Umbilical cord (tissue), 2 donors: ENCODE data around the gene LMX1A. TPM values are rescaled to one million over a fixed set of nuclear protein-coding genes. Genes with fewer than 3 reads are reported as not detected.

Experiments
- DNase-seq: peaks from one replicate; pipeline ENCODE4 v3.0.0-alpha.2; 2015; ENCODE audit warnings: low spot score
- total RNA-seq: library from RNA; depleted of rRNA; stranded (reverse); fragments of >200 nt; gene quantifications from one replicate; pipeline ENCODE4 v1.2.3, GENCODE V29; 2014; ENCODE audit warnings: low replicate concordance; ENCODE audit not compliant: insufficient read depth

The LMX1A gene
- total RNA-seq, 1 donor from 2014 or later, result 0.72 TPM

DNA sequence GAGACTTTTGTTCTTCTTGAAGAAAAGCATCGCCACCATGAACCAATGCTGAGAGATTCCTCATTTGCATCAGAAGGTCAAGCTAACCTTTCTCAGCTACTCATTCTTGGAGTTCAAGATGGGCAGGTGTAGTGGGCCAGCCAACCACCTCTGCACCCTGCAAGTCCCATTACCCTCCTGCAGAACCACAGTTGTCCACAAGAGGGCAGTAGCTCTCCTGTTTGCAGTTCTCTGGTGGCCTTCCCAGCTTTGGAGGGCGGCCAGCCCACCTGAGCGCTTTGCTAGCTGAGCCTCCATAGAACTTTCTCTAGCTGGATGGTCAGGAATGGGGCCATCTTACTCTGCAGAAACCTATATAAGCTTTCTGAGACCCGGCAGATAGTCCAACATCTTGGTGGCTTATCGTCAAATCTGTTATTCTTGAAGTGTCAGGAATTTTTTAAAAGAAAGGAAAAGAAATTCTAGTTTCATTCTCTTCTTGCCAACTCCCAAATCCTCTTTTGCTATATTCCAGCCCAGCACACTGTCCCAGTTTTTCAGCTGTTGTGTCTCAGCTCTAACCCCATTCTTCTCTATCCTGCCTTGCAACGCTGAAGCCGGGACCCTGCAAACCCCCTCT lies 11.0 kb upstream of the LMX1A start:
- peak; percentile 66 for DNase-seq

DNA sequence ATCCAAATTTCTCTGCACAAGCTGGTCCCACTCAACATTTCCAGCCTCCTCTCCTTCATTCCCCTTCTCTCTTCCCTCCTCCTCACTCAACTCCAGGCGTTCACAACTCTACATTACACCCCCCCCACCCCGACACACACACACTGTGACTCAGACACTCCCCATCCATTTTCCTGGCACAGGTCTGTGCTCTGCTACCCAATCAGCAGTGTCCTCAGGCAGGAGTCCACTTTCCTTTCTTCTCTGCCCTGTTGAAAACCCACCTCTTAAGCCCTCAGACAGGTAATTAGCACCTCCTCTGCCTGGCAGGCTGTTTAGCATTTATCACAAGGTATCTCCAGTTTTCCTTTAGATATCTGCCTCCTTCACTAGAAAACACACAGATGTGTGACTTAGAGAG lies 8.8 kb upstream of the LMX1A start:
- no peak for DNase-seq

DNA sequence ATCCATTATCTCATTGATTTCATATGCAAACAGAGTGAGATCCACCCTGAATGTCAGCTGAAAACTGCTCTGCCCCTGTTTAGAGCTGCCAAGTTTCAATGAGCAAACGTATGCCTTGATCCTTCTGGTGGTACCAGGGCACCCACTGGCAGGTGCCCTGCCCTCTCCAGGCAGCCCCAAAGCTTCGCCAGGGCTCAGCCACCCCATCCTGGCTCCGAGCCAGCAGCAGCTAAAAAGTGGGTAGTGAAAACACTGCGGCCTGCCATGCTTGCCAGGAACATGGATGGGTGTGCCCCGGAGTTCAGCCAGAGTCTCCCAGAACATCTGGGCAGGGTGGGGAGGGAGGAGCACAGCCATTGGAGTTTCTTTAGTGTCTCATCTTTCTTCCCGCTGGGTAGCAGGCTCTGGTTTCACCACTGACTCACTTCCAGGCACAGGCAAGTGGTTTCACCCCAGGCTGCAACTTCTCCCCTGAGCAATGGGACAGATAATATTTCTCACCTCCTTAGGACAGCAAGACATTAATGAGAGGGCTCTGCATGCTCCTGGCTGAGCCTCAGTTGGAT lies 8.1 kb upstream of the LMX1A start:
- peak; percentile 47 for DNase-seq

DNA sequence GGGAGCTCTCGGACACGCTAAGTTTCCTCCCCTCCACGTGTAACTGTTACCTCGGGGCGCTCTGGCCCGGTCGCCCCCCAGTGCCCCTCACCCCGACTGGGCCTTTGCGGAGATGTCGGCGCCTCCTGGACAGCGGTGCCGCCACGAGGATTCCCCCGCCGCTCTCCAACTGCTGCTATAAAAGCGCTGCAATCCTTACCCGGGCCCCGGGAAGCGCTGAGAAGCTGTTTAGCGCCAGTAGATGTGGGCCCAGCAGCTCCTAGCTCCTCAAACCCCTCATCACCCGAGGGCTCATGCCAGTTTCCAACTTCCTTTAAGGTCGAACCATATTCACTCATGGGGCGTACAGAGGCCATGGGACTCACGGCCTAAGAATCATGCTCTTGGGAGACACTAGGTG lies 361 bp upstream of the LMX1A start:
- no peak for DNase-seq

DNA sequence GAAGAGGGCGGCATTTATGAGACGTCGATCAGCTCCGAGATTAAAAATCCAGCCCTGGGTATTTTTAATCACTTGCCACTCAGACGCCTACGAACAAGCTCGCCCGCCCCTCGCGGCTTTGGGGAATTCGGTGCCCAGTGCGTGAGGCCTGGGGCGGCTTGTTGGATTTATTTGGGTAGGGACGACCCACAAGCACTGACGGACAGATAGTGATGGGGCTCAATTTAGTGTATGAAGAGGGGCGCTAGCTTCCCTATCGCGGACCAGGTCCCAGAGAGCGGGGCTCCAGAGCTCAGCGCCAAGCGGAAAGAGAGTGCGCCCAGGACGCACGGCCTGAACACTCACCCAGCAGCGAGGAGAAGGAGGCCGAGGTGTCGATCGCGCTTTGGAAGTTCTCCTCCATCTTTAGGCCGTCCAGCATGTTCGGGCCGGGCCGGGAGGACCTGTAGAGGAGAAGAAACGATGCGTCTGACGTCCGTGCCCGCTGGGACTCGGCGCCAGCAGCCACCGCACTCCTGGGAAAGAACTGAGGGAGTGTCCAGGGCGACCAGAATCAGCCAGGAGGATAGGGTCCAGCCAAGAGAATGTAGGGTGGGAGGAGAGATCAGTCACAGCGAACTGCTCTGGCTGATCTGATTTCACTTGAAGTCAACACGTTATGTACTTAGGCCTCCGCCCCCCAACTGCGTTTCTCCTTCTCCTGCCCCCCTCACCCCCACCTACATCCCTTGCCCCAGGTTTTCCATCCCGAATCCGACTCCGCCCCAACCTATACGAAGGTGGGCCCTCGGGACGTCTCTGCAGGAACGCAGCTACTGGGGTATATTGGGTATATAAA lies 1.2 kb downstream of the LMX1A start:
- DNase-seq, result no peak

DNA sequence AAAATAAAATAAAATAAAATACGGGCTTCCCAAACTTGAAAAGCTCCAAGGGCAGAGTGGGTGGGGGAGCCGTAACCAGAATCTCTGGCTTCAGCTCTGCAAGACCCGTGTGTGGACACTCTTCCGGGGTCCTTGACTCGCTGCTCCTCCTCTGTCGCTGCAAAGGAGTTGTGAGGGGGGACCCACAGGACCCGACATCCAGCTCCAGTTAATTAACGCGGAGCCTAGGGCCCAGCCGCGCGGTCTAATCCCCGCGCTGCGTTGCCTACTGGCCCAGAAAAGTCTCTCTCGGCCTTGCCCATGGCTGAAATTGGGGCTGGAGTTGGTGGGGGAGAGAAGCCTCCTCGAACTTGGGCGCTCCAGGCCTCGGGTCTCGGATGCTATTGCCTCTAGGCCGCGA lies 1.8 kb downstream of the LMX1A start:
- no peak for DNase-seq

DNA sequence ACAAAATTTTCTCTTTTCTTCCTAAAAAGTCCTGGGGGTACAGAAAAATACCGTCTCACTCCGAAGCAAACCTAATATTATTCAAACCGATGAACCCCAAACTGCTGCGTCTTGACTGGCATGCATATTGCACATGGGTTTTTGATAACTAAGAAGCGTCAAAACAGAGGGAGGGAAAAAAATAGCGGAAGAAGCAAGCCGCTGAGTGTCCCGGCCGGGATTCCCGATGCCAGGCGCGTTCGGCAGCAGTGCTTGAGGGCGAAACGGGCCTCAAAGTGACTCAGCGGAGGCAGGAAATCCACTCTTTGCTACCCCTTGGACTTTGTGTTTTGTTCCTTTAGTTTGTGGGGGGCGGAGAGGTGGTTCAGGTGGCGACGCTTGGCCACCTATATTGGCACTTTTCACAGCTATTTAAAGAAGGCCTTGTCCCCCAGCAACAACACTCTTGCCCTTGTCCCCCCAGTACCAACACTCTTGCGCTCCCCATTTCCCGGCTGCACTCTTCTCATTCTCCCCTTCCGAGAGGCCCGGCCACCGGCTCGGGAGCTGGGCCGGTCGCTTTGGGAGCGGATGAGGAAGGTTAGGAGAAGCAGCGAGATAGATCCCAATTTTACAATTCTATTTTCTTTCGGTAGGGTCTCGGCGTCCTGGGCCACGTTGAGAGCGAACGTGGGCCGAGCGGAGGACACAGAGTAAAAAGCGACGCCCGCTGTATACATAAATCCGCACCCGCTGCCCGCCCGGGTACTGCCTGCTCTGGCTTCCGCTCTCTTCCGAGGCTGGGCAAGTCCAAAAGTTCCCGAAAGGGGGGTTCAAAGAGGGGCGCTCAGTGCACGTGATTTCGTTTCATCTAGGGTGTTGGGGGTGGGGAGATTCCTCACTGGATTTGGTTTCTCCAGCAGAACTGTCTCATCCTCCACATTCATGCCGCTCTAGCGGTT lies 2.5 kb downstream of the LMX1A start:
- DNase-seq, result no peak

DNA sequence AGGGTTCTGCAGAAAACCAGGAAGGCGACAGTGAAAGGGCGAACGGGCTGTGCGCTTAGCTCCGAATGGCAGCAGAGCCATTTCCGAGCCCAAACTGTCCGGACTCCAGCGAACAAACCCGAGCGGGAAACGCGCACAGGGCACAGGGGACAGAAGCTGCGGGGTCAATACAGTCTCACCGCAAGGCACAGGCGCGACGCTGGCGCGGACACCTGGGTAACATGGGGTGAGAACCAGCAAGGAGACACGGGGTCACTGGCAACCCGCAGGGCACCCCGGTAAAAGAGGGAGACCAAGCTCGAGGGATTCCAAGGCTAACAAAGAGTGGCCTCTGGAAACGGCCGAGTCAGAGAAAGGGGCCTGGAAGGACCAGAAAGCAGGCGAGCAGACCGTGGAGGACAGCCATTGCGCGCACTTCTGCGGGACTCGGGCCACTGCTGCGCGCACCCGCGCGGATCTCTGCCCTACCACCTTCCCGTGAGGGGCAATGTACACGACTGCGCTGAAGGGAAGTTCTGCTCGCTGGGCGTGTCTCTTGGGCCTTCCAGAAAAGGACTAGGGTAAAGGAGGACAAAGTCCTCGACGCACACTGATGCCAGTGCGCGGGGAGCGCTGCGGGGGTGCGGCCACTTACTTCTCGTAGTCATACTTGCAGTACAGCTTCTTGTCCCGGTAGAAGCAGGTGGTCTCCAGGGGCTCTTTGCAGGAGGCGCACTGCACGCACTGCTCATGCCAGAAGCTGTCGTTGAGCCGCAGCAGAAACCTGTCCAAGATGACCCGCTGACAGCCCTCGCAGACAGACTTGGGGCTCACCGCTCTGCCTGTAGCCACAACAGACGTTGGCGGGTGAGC lies 3.8 kb downstream of the LMX1A start:
- no peak for DNase-seq

DNA sequence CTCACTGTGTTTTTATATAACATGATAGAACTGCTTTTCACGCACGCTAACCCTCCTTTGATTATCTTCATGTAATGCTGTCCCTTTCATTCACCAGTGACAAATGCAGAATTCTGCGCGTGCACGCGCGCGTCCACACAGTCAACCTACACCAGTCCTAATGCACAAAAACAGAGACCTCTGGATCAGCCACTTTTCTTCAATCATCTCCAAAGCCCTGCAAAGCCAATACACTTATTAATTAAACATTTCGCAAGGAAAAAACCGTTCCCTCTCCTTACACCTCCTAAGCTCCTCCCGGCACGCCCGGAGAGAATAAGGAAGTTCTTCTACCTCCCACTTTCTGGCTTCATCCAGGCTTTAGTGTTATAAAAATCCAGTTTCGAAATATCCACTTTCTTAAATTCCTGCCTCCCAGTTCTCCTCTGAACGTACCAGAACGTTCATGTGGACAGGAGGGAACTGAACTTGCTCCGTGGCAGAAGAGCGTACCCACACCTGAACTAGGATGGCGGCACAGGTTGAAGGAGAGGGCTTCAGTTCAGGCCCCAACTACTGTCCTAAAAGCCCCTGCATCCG lies 4.6 kb downstream of the LMX1A start:
- DNase-seq, result no peak

DNA sequence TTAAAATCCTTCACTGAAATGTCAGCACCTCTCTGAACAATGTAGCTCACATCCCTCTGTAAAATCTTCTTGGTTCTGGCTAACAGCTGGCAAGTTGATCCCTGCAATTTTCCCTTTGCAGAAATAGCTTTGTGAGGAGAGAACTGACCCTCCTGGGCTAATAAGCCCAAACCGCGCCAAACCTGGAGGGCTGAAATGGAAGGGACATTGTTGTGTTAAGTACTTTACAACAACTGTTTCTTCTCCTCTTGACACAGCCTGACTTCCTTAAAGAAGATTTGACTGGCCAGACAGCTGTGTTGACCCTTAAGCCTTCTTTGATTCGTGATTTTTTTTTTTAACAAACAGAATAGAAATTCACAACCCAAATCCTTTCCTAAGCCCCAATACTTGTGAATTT lies 5.7 kb downstream of the LMX1A start:
- no peak for DNase-seq

DNA sequence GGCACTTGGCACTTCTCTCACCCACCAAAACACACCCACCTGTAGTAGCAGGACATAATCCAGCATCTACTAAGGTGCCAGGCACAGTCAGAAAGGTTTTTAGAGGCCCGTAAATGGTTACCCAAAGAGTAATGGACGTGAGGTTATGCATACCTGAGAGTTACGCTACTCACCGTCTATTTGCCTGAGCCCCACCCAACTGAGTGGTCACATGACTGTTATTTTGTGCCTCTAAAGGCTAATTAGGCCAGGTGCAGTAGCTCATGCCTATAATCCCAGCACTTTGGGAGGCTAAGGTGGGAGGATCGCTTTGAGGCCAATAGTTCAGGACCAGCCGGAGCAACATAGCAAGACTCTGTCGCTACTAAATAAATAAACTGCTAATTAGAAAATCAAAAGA lies 11.0 kb downstream of the LMX1A start:
- DNase-seq, result no peak

DNA sequence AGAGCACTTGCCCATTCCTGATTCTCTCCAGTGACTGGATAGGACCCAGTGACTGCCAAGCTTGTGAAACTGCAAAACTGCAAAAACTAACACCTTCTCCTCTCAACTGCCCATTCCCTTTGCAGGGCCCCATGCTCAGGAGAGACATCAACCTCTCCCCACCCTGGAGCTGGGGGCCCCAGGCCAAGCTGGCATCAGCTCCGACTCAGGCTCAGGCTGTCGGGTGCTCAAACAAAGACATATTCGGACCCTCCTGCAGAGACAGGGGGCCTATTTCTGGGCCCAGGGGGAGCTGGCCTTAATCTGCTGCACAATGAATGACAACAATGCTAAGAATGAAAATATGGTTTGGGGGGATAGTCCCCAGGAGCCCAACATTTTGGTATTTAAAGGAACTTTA lies 11.8 kb downstream of the LMX1A start:
- DNase-seq, result no peak

DNA sequence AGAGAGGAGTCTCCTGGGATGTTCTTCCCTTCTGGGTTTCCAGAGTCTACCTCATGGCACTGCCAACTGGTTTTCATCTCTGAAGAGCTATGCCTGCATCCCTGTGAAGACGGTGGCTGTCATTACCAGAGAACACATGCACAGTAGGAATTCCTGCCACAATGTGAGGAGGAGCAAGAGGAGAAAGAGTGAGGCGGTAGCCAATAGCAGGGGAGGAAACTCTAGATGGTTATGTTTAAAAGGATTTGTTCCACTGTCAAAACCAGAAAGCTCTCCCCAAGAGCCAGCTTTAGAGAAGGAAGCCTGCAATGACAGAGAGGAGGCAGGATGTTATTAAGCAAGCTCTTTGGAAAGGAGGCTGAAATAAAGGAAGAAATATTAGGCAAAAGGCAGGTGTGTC lies 12.3 kb downstream of the LMX1A start:
- no peak for DNase-seq

DNA sequence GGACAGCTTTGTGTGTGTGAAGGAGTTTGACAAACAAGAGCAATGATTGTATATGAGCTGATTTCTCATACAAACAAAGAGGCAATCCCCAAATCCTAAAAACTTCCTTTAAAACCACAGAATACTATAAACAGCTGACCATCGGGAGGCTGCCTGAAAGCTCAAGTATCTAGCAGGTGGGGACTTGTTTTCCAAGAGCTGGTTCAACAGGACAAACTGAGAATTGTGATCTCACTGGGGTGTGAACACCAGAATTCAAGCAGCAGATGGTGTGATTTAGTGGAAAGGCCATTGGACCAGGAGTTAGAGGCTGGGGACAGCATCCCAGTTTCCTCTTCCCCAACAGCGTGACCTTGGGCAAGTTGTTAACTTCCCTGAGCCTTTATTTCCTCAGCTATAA lies 13.9 kb downstream of the LMX1A start:
- DNase-seq, result no peak

DNA sequence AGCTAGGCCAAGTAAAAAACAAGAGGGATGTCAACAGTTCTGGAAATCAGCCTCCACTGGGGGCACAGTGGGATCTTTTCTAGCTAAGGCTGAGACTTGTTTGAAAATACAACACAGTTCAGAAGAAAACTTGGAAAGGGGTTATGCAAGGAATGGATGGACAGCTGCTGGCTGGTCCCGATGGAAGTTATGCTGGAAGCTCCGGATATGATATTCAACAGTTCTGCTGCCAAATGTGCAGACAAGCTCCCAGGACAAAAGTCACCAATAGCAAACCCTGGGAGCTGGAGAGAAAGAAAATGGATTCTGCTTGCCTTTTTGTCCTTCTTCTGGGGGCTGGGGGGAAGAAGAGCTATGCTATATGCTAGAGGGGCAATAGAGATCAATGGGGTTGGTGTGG lies 14.3 kb downstream of the LMX1A start:
- DNase-seq, result no peak

DNA sequence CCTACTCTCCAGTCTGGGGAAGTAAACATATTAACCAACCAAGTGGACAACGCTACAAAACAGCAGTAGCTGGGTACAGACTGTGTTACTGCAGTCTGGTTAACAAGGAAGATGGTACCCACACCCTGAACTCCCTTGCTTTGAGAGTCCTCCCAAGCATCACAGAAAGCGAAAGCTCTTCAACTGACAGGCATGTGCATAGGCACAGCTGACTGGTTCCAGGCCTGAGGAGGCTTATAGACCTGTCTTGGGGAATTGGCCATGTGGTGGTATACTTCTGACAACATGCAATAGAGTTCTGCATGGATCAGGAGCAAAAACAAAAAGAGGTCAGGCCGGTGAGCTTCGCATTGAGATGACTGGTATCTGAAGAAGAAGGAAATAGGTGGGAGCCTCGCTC lies 17.4 kb downstream of the LMX1A start:
- DNase-seq, result no peak

DNA sequence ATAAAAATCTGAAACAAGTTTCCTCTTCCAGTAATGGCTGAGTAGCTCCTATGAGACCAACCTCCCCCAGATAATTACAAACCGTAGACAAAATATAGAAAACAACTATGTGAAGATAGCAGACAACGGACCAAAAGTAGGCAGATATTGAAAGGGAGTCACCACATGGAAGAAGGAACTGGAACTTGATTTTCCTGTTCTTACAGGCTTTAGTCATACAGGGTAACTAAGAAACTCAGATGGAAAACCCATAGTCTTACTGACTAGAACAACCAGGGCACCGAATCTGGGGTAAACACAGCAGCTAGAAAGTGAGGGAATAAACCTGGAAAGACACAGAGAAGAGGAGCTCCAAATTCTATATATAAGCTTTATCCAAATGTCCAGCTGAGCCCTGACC lies 26.0 kb downstream of the LMX1A start:
- no peak for DNase-seq

DNA sequence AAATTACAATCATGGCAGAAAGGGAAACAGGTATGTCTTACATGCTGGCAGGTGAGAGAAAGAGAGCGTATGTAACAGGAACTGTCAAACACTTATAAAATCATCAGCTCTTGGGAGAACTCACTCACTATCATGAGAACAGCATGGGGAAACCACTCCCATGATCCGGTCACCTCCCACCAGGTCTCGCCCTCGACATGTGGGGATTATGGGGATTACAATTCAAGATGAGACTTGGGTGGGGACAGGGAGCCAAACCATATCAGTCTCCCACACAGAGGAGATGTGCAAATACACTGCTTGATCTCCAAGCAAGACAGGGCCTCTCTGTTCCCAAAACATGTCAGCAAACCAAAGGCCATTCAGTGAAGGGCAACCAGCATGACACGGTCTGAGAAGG lies 27.4 kb downstream of the LMX1A start:
- no peak for DNase-seq

DNA sequence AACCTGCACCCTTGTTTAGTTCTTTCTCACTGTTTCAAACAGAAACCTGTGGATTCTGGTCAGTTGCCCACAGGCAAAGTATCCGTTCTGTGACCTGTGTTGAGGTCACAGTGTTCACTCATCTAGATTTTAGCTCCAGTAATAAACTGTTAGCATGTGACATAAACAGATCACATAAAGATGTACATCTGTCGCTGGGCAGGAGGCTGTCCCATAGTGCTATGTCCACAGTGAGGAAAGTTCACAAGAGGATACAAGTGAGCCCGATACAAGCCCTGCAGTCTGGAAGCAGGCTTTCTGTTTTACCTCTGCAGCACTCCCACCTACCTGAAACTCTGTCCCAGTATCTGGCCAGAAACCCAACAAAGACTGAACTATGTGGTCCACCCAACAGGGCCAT lies 28.4 kb downstream of the LMX1A start:
- DNase-seq, result no peak

DNA sequence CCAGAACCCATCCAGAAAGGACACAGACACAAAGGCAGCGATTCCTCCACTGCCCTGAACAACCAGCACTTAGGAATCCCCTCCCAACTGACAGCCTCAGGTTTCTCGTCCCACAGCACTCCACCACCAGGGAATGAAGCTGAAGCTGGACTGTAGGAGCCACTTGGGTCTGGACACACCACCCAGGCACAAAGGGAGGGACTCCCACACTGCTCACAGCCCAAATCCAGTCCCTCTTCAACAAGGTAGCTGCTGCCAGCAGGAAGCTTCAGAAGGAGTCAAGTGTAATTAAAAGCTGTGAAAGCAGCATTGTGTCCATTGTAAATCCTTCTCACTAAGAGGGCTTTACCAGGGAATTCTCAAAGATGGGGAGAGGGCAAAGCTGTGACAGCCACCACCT lies 29.0 kb downstream of the LMX1A start:
- DNase-seq, result no peak
